IgD-negative memory B cell (primary cell): Measurements from ENCODE around the gene TRIM3. TPM values are rescaled to one million over a fixed set of nuclear protein-coding genes. Genes with fewer than 3 reads are reported as not detected.

Experiments
- H3K27ac Mint-ChIP-seq, 3 donors: one replicate each; pipeline ENCODE4 v1.8.0; 2020 to 2022; ENCODE audit warnings: mild to moderate bottlenecking in 3 of 3, mixed read lengths in 3 of 3, moderate library complexity in 1 of 3
- H3K27me3 Mint-ChIP-seq: one replicate; pipeline ENCODE4 v1.8.0; 2021; ENCODE audit warnings: mixed read lengths
- H3K36me3 Mint-ChIP-seq: one replicate; pipeline ENCODE4 v1.8.0; 2020; ENCODE audit warnings: mild to moderate bottlenecking, mixed read lengths
- H3K4me1 Mint-ChIP-seq, 3 donors: one replicate each; pipeline ENCODE4 v1.8.0; 2020 to 2022; ENCODE audit warnings: mixed read lengths in 3 of 3, mild to moderate bottlenecking in 1 of 3
- H3K4me3 Mint-ChIP-seq, 4 donors: one replicate each; pipeline ENCODE4 v1.8.0; 2020 to 2022; ENCODE audit warnings: mild to moderate bottlenecking in 4 of 4, mixed read lengths in 4 of 4, moderate library complexity in 3 of 4
- H3K9me3 Mint-ChIP-seq, 3 donors: one replicate each; pipeline ENCODE4 v1.8.0; 2020 to 2021; ENCODE audit warnings: mixed read lengths in 3 of 3, mild to moderate bottlenecking in 1 of 3
- polyA plus RNA-seq: library from polyadenylated mRNA; unstranded; fragments of 300-500 nt; fragmentation: Illumina TruSeq; gene quantifications from one replicate; pipeline ENCODE4 v1.2.3, GENCODE V29; 2021

TRIM3 gene
- polyA plus RNA-seq, 1 donor from 2014 or later: 0.61 TPM

DNA sequence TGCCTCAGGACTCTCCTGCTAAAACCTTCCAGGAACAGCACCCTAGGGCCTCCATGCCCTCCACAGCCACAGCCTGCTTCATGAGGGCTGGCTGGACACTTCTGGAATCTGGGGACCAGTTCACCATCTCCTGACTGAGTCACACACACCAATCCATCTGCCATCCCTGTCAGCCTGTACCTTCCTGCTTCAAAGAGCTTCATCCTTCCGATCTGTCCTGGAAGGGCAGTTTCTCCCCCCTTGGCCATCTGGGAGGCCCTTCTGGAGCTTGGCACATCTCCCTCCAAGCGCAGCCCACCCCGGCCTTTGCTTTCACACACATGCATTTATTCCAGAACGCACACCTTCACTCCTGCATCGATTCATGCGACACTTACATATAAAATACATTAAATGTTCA, 67.9 kb downstream of the TRIM3 start:
- H3K36me3 Mint-ChIP-seq: no peaks in the 10 kb centered on the region
- H3K9me3 Mint-ChIP-seq: no peaks in the 10 kb centered on the region
- no peak overlapping the region for H3K27ac Mint-ChIP-seq
- H3K4me3 Mint-ChIP-seq: no peak overlapping the region
- H3K4me1 Mint-ChIP-seq: peaks cover 15 to 31% (median 22%) of the 10 kb centered on the region in 3 donors
- H3K27me3 Mint-ChIP-seq: peaks cover 1% of the 10 kb centered on the region

DNA sequence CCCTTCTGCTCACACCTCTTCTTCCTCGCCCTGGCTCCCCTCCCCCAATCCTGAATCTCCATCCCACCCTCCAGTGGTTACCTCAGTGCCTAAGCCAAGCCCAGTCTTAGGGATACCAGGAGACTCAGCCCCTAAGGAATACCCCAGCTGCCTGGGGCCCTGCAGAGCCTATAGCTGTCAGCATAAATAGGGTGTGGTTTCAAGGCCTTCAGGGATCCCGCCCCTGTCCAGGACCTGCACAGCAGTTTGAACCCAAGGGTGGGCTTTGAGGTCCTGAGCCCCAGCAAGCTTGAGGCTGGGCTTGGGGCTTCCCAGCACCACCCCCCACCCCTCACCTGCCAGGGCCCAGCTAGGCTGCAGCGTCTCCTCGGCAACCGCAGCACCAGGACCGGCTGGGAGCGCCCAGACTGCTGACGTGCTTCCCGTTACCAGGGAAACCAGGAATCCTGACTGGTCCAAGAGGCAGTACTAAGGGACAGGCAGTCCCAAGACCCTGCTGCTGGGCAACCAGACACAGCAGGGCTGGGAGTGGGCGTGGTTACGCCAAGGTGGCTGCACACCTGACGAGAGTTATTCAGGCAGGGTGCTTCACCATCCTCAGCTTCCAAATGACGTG, 68.6 kb downstream of the TRIM3 start:
- Mint-ChIP-seq H3K4me3 (peak overlapping the region in 1 of 4 donors; percentile 30), H3K36me3 (no peaks in the 10 kb centered on the region), H3K27me3 (peaks cover 1% of the 10 kb centered on the region), H3K9me3 (no peaks in the 10 kb centered on the region), H3K4me1 (peaks cover 15 to 31% (median 22%) of the 10 kb centered on the region in 3 donors), H3K27ac (peak overlapping the region in 1 of 3 donors; percentile 46)

DNA sequence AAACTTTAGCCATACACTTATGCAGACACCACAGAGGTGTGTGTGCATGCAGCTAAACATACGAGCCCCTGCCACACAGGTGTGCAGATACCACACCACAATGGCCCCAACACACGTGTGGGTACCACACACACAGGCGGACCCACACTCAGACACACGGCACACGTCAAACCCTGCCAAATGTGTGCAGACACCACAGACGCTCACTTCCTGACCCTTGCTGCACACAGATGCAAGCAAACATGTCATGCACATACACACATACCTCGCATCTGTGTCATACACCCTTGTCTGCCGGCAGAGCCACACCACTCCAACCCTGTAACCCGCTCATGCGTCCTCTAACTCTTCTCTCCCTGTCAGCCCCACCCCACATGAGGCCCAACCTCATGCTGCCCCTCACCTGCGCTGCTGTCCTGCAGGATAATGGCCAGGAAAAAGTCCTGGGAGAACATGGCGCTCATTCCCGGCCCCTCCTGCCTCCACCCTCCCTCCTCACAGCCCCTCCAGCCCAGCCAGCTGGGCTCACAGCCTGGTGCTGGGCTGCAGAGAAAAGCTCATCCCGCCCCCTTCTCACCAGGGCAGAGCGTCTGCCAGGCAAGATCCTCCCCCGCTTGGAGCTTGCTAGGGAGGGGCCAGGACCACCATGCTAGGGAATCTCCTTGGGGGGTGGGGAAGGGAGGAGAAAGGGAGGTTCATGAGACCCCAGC, 69.2 kb downstream of the TRIM3 start:
- peaks cover 1% of the 10 kb centered on the region for H3K27me3 Mint-ChIP-seq
- peak overlapping the region in 3 of 4 donors; percentile 9 to 67 (median 31) for H3K4me3 Mint-ChIP-seq
- no peaks in the 10 kb centered on the region for H3K36me3 Mint-ChIP-seq
- peak overlapping the region in 2 of 3 donors; percentile 46 to 54 for H3K27ac Mint-ChIP-seq
- peaks cover 15 to 31% (median 22%) of the 10 kb centered on the region in 3 donors for H3K4me1 Mint-ChIP-seq
- H3K9me3 Mint-ChIP-seq: no peaks in the 10 kb centered on the region

DNA sequence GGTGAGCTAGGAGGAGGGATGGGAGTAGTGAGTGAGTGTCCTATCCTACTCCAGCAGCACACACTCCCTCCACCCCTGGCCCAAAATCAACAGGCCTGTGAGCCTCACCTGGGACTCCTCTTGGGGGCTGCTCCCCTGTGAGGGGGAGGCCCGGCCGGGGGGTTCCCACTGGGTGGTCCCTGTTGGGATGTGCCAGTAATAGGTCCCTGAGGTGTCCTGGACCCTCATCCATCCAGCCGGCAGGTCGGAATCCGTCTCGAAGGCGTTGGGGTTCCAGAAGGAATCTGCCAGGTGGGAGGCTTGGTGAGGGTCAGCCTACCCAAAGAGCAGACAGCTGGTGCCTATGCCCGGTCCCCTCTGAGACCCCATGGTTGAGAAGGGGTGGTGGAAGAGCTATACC, 70.2 kb downstream of the TRIM3 start:
- Mint-ChIP-seq H3K9me3 (peaks cover 0 to 2% (median 0%) of the 10 kb centered on the region in 3 donors), H3K27ac (no peak overlapping the region), H3K4me3 (no peak overlapping the region), H3K4me1 (peaks cover 15 to 31% (median 22%) of the 10 kb centered on the region in 3 donors), H3K27me3 (peaks cover 1% of the 10 kb centered on the region), H3K36me3 (peaks cover 4% of the 10 kb centered on the region)

DNA sequence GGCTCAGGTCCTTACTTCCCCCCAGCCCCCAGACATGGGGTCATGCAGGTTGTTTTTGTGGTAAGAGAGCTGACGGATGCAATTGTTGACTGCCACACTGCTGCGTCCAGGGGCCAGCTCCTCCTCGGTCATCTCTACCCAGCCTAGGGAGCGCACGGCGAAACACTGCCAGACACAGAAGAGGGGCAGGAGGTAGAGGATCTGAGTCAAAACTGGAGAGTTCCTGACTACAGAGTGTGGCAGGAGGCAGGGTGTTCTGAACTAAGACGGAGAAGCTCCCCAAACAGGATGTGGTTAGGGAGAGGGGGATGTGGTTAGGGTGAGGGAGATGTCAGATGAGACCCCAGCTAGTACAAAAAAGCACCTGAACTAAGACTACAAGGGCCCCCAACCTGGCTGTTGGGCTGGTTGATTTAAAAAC, 71.2 kb downstream of the TRIM3 start:
- Mint-ChIP-seq H3K9me3 (peaks cover 0 to 2% (median 0%) of the 10 kb centered on the region in 3 donors), H3K4me1 (peaks cover 19 to 28% (median 19%) of the 10 kb centered on the region in 3 donors), H3K27ac (peak overlapping the region; percentile 16 to 97 (median 89)), H3K4me3 (peak overlapping the region; percentile 3 to 96 (median 68)), H3K27me3 (peaks cover 1% of the 10 kb centered on the region), H3K36me3 (peaks cover 4% of the 10 kb centered on the region)

DNA sequence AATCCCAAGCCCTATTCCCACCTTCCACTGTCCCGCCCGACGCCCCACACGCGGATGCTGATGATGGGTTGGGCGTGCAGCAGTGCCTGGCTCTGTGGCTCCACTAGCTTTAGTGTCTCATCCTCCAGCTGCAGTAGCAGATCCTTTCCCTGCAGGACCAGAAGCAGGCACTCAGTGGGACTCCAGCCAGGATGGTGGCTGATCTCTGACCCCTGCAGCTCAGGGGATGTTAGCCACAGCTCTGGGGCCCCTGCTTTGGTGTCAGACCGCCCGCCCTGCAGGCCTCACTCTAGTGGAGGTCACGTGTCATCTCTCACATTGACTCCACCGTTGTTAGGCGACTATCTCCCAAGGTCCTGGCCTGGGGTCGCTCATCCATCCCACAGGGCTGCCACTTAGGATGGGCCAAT, 71.7 kb downstream of the TRIM3 start:
- Mint-ChIP-seq H3K27me3 (peaks cover 1% of the 10 kb centered on the region), H3K9me3 (peaks cover 0 to 2% (median 0%) of the 10 kb centered on the region in 3 donors), H3K4me1 (peaks cover 17 to 26% (median 18%) of the 10 kb centered on the region in 3 donors), H3K36me3 (peaks cover 4% of the 10 kb centered on the region), H3K4me3 (peak overlapping the region; percentile 3 to 96 (median 38)), H3K27ac (peak overlapping the region in 1 of 3 donors; percentile 97)

DNA sequence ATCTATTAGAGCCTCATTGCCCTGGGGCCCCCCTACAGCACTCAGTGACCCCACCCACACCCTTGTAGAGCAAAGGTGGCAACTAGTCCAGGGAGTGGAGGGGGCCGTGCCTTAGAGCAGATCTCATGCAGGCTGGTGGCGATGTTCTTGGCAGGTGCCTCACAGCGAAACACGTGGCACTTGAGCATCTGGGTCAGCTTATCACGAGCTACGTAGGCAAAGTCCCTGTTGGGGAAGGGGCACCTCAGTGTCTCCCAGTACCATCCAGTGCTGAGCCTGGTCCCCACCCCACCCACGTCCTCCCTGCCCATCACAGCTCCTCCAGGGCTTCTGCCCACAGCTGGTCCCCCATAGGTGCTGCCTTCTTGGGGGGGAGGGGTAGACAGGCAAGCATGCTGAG, 72.3 kb downstream of the TRIM3 start:
- H3K4me3 Mint-ChIP-seq: peak overlapping the region in 1 of 4 donors; percentile 79
- H3K4me1 Mint-ChIP-seq: peaks cover 15 to 25% (median 16%) of the 10 kb centered on the region in 3 donors
- H3K36me3 Mint-ChIP-seq: peaks cover 4% of the 10 kb centered on the region
- H3K9me3 Mint-ChIP-seq: peaks cover 0 to 2% (median 0%) of the 10 kb centered on the region in 3 donors
- peaks cover 1% of the 10 kb centered on the region for H3K27me3 Mint-ChIP-seq
- no peak overlapping the region for H3K27ac Mint-ChIP-seq

DNA sequence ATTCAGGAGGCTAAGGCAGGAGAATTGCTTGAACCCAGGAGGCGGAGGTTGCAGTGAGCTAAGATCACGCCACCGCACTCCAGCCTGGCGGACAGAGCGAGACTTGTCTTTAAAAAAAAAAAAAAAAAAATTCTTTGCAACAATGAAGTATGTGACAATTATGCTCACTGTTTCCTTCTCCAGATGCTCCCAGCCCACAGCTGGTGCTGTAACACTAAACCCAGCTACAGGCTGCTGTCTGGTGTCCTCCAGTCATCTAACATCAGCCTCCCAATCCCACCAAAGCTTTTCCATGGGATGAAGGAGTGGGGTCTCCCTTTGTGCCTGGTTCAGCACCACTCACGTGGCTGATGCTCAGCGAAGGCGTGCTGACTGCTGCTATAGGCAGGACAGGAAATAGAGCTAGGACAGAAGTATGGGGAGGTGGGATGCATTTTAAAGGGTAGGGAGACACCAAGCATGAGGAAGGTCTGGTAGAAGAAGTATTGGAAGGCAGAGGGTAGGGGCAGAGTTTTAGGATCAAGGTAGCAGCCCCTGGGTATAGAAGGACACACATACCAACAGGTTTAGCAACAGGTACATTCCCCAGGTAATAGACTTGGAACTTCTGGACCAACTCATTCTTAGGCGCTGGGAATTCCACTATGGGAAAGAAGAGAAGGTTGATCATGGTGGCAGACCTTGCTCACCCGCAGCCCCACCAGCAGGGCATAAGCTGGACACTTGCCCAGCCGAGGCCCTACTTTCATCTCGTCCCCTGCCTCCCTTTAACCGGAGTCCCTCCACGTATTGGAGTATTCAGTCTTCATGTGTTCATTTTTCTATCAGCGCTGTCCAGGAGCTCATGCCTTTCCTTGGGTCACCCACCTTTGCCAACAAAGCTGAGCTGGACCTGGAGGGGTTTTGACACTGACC, 73.1 kb downstream of the TRIM3 start:
- Mint-ChIP-seq H3K4me1 (peaks cover 15 to 22% (median 17%) of the 10 kb centered on the region in 3 donors), H3K36me3 (peaks cover 6% of the 10 kb centered on the region), H3K4me3 (peak overlapping the region in 2 of 4 donors; percentile 34 to 79)

More for the DNA sequence above, 73.1 kb downstream of the TRIM3 start:
- H3K27ac Mint-ChIP-seq: peak overlapping the region in 1 of 3 donors; percentile 78
- peaks cover 0 to 2% (median 0%) of the 10 kb centered on the region in 3 donors for H3K9me3 Mint-ChIP-seq
- peaks cover 1% of the 10 kb centered on the region for H3K27me3 Mint-ChIP-seq

Other genes starting within 250 kb of the TRIM3 start
- 14.9 TPM for gene FHIP1B, start 239.3 kb downstream of the TRIM3 start, polyA plus RNA-seq
- not detected for gene CNGA4, start 234.9 kb downstream of the TRIM3 start, polyA plus RNA-seq
- not detected for gene CCKBR, start 214.1 kb downstream of the TRIM3 start, polyA plus RNA-seq
- not detected for gene CAVIN3, start 153.4 kb downstream of the TRIM3 start, polyA plus RNA-seq
- 4.9 TPM for gene SMPD1, start 83.5 kb downstream of the TRIM3 start, polyA plus RNA-seq
- gene APBB1, start 54.8 kb downstream of the TRIM3 start, polyA plus RNA-seq: 21.4 TPM
- gene HPX, start 33.0 kb downstream of the TRIM3 start, polyA plus RNA-seq: 0.46 TPM
- 36.3 TPM for gene ARFIP2, start 7.4 kb upstream of the TRIM3 start, polyA plus RNA-seq
- gene TIMM10B, start 7.6 kb upstream of the TRIM3 start, polyA plus RNA-seq: 25.4 TPM
- gene DNHD1, start 23.3 kb upstream of the TRIM3 start, polyA plus RNA-seq: 1.9 TPM
- 26.6 TPM for gene RRP8, start 129.7 kb upstream of the TRIM3 start, polyA plus RNA-seq
- gene ILK, start 129.8 kb upstream of the TRIM3 start, polyA plus RNA-seq: 80.5 TPM
- 256 TPM for gene TAF10, start 138.3 kb upstream of the TRIM3 start, polyA plus RNA-seq
- gene TPP1, start 145.5 kb upstream of the TRIM3 start, polyA plus RNA-seq: 163 TPM
- 0.06 TPM for gene DCHS1, start 181.9 kb upstream of the TRIM3 start, polyA plus RNA-seq
- 15.8 TPM for gene MRPL17, start 209.4 kb upstream of the TRIM3 start, polyA plus RNA-seq